Kidney (tissue), 14 donors: Measurements from ENCODE around the gene ABHD11. TPM values are rescaled to one million over a fixed set of nuclear protein-coding genes. Genes with fewer than 3 reads are reported as not detected.

Experiments
- DNase-seq, 5 donors: peaks; one replicate each; pipeline ENCODE4 v3.0.0-alpha.2; 2013 to 2020
- FAIRE-seq: peaks from 2 replicates; lab custom pipeline; 2012; peaks lifted over from hg19 to GRCh38; lab: Jason Lieb, UNC
- H3K27ac ChIP-seq, 2 donors: one replicate each; pipeline ENCODE4 v1.7.0; 2013; ENCODE audit warnings: low read depth in 2 of 2, low read length in 2 of 2, inconsistent platforms in 1 of 2
- H3K27me3 ChIP-seq: one replicate; pipeline ENCODE4 v1.7.1; 2013; ENCODE audit warnings: low read length, inconsistent platforms; ENCODE audit not compliant: control insufficient read depth, insufficient read depth
- H3K36me3 ChIP-seq, 3 donors: one replicate each; pipeline versions ENCODE4 v1.7.0 to v1.7.1; 2013; ENCODE audit warnings: low read length in 3 of 3, control low read depth in 1 of 3, inconsistent platforms in 1 of 3; ENCODE audit not compliant: insufficient read depth in 3 of 3, control insufficient read depth in 2 of 3
- H3K4me1 ChIP-seq, 3 donors: one replicate each; pipeline versions ENCODE4 v1.7.0 to v1.7.1; 2013; ENCODE audit warnings: low read length in 3 of 3, inconsistent platforms in 1 of 3, low read depth in 1 of 3; ENCODE audit not compliant: control insufficient read depth in 2 of 3, insufficient read depth in 2 of 3
- H3K4me3 ChIP-seq, 3 donors: one replicate each; pipeline versions ENCODE4 v1.7.0 to v1.8.1; 2013; ENCODE audit warnings: low read length in 3 of 3, control low read depth in 1 of 3, inconsistent platforms in 1 of 3
- H3K9ac ChIP-seq, 3 donors: one replicate each; pipeline versions ENCODE4 v1.7.0 to v1.7.1; 2013; ENCODE audit warnings: low read length in 3 of 3, control low read depth in 1 of 3, inconsistent platforms in 1 of 3
- H3K9me3 ChIP-seq, 3 donors: one replicate each; pipeline versions ENCODE4 v1.7.0 to v1.7.1; 2013; ENCODE audit warnings: low read length in 3 of 3, control low read depth in 1 of 3, inconsistent platforms in 1 of 3; ENCODE audit not compliant: control insufficient read depth in 2 of 3, insufficient read depth in 1 of 3
- intact Hi-C: fragments of 100-400 bp; cut with DNase I; formaldehyde crosslinking; loops from one replicate; pipeline ENCODE4 v1.11.1; 2022
- polyA plus RNA-seq: library from polyadenylated mRNA; stranded (reverse); fragments of 350-450 nt; fragmentation: Illumina TruSeq; extraction: RNeasy Lipid Tissue Mini Kit (QIAGEN cat#74804); gene quantifications from one replicate; pipeline ENCODE4 v1.2.3, GENCODE V29; 2014; ENCODE audit warnings: low read depth, low replicate concordance; ENCODE audit not compliant: insufficient read depth
- total RNA-seq: library from RNA; stranded (reverse); fragmentation: NEBNext Ultra II Directional; extraction: Animal tissue kit (Norgen Biotek cat#: 25700); gene quantifications from one replicate; pipeline ENCODE4 v1.2.1, GENCODE V29; 2021
- TF ChIP-seq, protein P1 (sequence below): IDR thresholded peaks from 3 replicates; pipeline ENCODE4 v1.5.1; 2012; ENCODE audit warnings: mild to moderate bottlenecking, moderate library complexity, borderline replicate concordance; ENCODE audit not compliant: insufficient read depth; ENCODE audit errors: extremely low read depth
- donor health status: control.
- donor health status: control.
- donor health status: control.
- donor health status: control.
- donor health status: control.
- donor health status: DM: yes; HTN: yes; CAD: no.
- donor health status: Normal renal cell carcinoma (clear cell type).

ABHD11 gene
- total and polyA plus RNA-seq, 2 donors from 2014 or later = 55.3 to 95.7 TPM

DNA sequence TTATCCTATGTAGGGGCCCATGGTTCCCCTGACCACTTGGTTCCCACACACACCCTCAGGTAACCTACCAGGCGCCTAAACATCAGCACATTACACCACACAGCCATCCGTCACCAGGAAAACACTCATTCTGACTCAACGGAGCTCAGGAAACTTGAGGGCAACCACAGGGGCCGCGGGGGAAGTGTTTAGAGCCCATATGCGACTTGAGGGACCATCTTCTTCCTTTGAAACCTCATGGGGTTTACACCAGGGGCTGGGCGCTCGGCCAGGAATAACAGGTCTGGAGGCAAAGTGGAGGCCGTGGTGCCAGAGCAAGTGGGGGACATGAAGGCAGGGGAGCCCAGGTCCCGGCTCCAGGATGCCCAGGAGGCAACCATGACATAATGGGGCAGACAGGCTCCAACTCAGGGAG lies 20.6 kb downstream of the ABHD11 start:
- H3K27ac ChIP-seq = no peak overlapping the region
- FAIRE-seq (no peak), DNase-seq (no peak)
- peaks cover 0 to 8% (median 0%) of the 10 kb centered on the region in 3 donors for H3K4me1 ChIP-seq
- intact Hi-C loops = loop anchor here (5.0 kb wide), 1 partner anchor 111 kb away; no protein-coding TSS in a partner anchor
- H3K27me3 ChIP-seq = no peaks in the 10 kb centered on the region
- no peaks in the 10 kb centered on the region for H3K36me3 ChIP-seq
- no peaks in the 10 kb centered on the region for H3K9me3 ChIP-seq
- no peak overlapping the region for H3K4me3 ChIP-seq
- H3K9ac ChIP-seq = no peak overlapping the region
- TF ChIP-seq, protein P1, sequence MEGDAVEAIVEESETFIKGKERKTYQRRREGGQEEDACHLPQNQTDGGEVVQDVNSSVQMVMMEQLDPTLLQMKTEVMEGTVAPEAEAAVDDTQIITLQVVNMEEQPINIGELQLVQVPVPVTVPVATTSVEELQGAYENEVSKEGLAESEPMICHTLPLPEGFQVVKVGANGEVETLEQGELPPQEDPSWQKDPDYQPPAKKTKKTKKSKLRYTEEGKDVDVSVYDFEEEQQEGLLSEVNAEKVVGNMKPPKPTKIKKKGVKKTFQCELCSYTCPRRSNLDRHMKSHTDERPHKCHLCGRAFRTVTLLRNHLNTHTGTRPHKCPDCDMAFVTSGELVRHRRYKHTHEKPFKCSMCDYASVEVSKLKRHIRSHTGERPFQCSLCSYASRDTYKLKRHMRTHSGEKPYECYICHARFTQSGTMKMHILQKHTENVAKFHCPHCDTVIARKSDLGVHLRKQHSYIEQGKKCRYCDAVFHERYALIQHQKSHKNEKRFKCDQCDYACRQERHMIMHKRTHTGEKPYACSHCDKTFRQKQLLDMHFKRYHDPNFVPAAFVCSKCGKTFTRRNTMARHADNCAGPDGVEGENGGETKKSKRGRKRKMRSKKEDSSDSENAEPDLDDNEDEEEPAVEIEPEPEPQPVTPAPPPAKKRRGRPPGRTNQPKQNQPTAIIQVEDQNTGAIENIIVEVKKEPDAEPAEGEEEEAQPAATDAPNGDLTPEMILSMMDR = no peak

DNA sequence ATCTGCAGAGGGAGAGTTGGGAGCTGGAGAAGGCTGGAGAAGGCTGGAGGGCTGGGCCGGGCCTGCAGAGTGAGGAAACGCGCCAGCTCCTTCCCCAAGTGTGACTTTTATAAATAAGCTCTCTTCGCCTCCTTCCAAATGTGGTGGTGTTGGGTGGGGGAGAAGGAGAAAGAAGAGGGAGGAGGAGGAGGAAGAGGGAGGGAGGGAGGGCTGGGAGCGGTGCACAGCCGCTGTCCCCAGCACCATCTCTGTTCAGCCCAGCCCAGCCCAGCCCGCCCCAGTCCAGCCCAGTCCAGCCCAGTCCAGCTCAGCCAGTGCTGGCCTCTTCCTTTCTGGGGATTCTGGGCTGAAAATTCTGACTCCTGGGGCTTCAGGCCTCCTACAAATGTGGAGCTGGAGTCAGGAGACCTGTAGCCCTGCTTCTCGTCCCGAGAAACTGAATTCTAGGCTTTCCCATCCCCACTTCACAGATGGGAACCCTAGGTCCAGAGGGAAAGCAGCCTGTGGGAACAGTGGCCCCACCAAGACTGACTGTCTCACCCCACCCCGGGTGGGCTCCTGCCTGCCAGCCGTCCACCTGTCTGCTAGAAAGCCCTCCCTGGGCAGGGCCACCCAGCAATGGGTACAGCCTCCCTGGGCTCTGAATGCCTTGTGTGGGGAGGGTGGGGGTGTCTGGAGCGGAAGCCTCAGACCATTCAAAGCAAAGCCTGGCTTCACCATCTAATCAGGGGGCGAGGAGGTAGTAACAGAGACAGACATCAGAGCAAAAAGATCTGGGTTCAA lies 21.4 kb downstream of the ABHD11 start:
- TF ChIP-seq, protein P1 = no peak
- no peak for FAIRE-seq
- Histone ChIP-seq H3K27me3 (no peaks in the 10 kb centered on the region), H3K4me1 (peaks cover 0 to 8% (median 0%) of the 10 kb centered on the region in 3 donors), H3K27ac (no peak overlapping the region), H3K36me3 (no peaks in the 10 kb centered on the region), H3K9ac (no peak overlapping the region), H3K9me3 (no peaks in the 10 kb centered on the region), H3K4me3 (no peak overlapping the region)
- DNase-seq = no peak
- intact Hi-C loops = loop anchor here (5.0 kb wide), 1 partner anchor 110 kb away; no protein-coding TSS in a partner anchor

DNA sequence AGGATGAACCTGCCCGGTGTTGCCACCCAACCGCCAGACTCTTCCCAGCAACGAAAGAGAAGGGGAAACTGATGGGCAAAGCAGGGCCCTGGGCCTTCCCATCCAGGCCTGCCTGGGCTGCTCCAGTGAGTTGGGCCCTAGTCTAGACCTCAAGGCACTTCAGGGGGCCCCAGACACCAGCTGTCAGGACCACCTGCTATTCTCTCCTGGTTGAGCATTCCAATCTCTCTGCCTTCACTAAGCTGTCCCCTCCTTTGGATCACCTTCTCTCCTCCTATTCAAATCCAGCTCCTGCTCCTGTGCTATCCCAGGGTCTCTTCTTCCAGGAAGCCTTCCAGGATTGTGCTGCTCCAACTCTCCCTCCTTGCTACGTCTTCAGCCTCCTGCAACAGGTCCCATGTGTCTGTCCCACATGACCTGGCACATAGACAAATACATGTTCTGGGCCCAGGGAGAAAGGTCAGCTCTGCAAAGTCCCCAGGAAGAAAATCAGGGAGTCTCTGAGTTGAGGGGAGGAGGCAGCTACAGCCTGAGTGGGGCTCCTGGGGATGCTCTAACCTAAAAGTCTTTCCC lies 22.2 kb downstream of the ABHD11 start:
- no peaks in the 10 kb centered on the region for H3K36me3 ChIP-seq
- DNase-seq (no peak), FAIRE-seq (no peak)
- no peak overlapping the region for H3K27ac ChIP-seq
- intact Hi-C loops = loop anchor here (5.0 kb wide), 1 partner anchor 109 kb away; no protein-coding TSS in a partner anchor
- H3K27me3 ChIP-seq = no peaks in the 10 kb centered on the region
- peaks cover 0 to 8% (median 0%) of the 10 kb centered on the region in 3 donors for H3K4me1 ChIP-seq
- TF ChIP-seq, protein P1 = no peak
- H3K9ac ChIP-seq = no peak overlapping the region
- H3K4me3 ChIP-seq = no peak overlapping the region
- no peaks in the 10 kb centered on the region for H3K9me3 ChIP-seq
